OCI-LY3 (cell line): ENCODE data around the gene SLC66A2.

Experiments used
- EZH2phosphoT487 ChIP-seq: fragments of 200-600 bp; shearing (Covaris generic); IDR thresholded peaks from 2 replicates; pipeline ENCODE4 v1.6.1; 2018; ENCODE audit warnings: antibody characterized with exemption, mixed run types, low read depth
- TF ChIP-seq, protein P1 (sequence below): fragments of 200-600, 300-600 bp; sonication (generic); IDR thresholded peaks from 2 replicates; pipeline ENCODE4 v1.5.1; 2014; ENCODE audit warnings: antibody characterized with exemption, low read length, low read depth

DNA sequence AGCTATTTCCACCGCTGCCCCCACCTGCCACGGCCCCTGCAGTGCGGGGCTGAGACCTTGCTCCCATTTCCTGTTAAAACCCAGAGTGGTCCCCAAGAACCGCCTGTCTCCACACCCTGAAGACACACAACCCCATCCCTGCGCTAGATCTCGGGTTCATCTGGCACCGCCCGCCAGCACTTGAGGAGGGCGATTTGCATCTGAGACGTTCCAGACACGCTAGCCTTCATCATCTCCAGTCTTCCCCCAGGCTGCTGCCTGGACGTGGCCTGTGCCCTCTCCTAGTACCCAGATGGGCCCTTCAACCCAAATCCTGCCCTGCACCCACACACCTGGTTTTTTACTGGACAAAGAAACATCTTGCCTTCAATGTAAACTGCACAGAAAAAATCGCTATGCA is 49.8 kb downstream of the SLC66A2 start:
- TF ChIP-seq EZH2phosphoT487 = no peak
- TF ChIP-seq, protein P1, sequence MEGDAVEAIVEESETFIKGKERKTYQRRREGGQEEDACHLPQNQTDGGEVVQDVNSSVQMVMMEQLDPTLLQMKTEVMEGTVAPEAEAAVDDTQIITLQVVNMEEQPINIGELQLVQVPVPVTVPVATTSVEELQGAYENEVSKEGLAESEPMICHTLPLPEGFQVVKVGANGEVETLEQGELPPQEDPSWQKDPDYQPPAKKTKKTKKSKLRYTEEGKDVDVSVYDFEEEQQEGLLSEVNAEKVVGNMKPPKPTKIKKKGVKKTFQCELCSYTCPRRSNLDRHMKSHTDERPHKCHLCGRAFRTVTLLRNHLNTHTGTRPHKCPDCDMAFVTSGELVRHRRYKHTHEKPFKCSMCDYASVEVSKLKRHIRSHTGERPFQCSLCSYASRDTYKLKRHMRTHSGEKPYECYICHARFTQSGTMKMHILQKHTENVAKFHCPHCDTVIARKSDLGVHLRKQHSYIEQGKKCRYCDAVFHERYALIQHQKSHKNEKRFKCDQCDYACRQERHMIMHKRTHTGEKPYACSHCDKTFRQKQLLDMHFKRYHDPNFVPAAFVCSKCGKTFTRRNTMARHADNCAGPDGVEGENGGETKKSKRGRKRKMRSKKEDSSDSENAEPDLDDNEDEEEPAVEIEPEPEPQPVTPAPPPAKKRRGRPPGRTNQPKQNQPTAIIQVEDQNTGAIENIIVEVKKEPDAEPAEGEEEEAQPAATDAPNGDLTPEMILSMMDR = no peak
